ENCODE results near the gene WDFY1.

WDFY1 gene

GRCh38 chr2:223944703-223945531 lies at the start of gene WDFY1:
Gene WDFY1 (minus strand): TSS chr2:223945335. CDS start chr2:223945284, 51 bp downstream.
- H3K4me3 ChIP-seq (ENCODE audit: insufficient read length, low read depth): peak within 1 kb of the TSS; percentile 94
- peak; percentile 79 for DNase-seq (ENCODE audit: low read depth, low spot score)
- no peaks in the 10 kb centered on the region for H3K9me3 ChIP-seq (ENCODE audit: insufficient read depth, low read length)
- TF ChIP-seq YY1 (IDR thresholded peaks at IDR 0.05; ENCODE audit: insufficient read depth, insufficient read length): peak; percentile 63
- no peak for TF ChIP-seq SUZ12 (IDR thresholded peaks at IDR 0.05; ENCODE audit: extremely low read depth, insufficient read depth, insufficient read length)
- TF ChIP-seq ZNF274 (IDR thresholded peaks at IDR 0.05; ENCODE audit: low read depth, low read length): no peak
- no peaks in the 10 kb centered on the region for H3K36me3 ChIP-seq (ENCODE audit: insufficient read depth, insufficient read length, low read length)
- peaks cover 9% of the 10 kb centered on the region for H3K27me3 ChIP-seq (ENCODE audit: insufficient read depth, insufficient read length)
- H3K4me1 ChIP-seq (ENCODE audit: insufficient read depth, insufficient read length): no peaks in the 10 kb centered on the region
- peak within 1 kb of the TSS; percentile 99 for H3K9ac ChIP-seq (ENCODE audit: insufficient read length, low read depth)

GRCh38 chr2:223994562-223995162 lies 49.5 kb upstream of the WDFY1 start:
- Histone ChIP-seq H3K27me3 (ENCODE audit: insufficient read depth, insufficient read length) (no peaks in the 10 kb centered on the region), H3K9ac (ENCODE audit: insufficient read length, low read depth) (no peak overlapping the region), H3K4me3 (ENCODE audit: insufficient read length, low read depth) (no peak overlapping the region), H3K9me3 (ENCODE audit: insufficient read depth, low read length) (no peaks in the 10 kb centered on the region), H3K4me1 (ENCODE audit: insufficient read depth, insufficient read length) (no peaks in the 10 kb centered on the region), H3K36me3 (ENCODE audit: insufficient read depth, insufficient read length, low read length) (peaks cover 71% of the 10 kb centered on the region)
- DNase-seq (ENCODE audit: low read depth, low spot score): no peak
- no peak for TF ChIP-seq ZNF274 (IDR thresholded peaks at IDR 0.05; ENCODE audit: low read depth, low read length)
- TF ChIP-seq YY1 (IDR thresholded peaks at IDR 0.05; ENCODE audit: insufficient read depth, insufficient read length): no peak
- TF ChIP-seq SUZ12 (IDR thresholded peaks at IDR 0.05; ENCODE audit: extremely low read depth, insufficient read depth, insufficient read length): no peak

GRCh38 chr2:223993634-223994232 lies 48.6 kb upstream of the WDFY1 start:
- Histone ChIP-seq H3K4me1 (ENCODE audit: insufficient read depth, insufficient read length) (no peaks in the 10 kb centered on the region), H3K4me3 (ENCODE audit: insufficient read length, low read depth) (no peak overlapping the region), H3K9me3 (ENCODE audit: insufficient read depth, low read length) (no peaks in the 10 kb centered on the region), H3K9ac (ENCODE audit: insufficient read length, low read depth) (no peak overlapping the region), H3K27me3 (ENCODE audit: insufficient read depth, insufficient read length) (no peaks in the 10 kb centered on the region), H3K36me3 (ENCODE audit: insufficient read depth, insufficient read length, low read length) (peaks cover 69% of the 10 kb centered on the region)
- no peak for TF ChIP-seq ZNF274 (IDR thresholded peaks at IDR 0.05; ENCODE audit: low read depth, low read length)
- peak; percentile 83 for DNase-seq (ENCODE audit: low read depth, low spot score)

GRCh38 chr2:223991611-223992010 lies 46.5 kb upstream of the WDFY1 start:
- H3K9ac ChIP-seq (ENCODE audit: insufficient read length, low read depth): no peak overlapping the region
- DNase-seq (ENCODE audit: low read depth, low spot score): no peak
- H3K4me1 ChIP-seq (ENCODE audit: insufficient read depth, insufficient read length): no peaks in the 10 kb centered on the region
- H3K4me3 ChIP-seq (ENCODE audit: insufficient read length, low read depth): no peak overlapping the region
- H3K9me3 ChIP-seq (ENCODE audit: insufficient read depth, low read length): no peaks in the 10 kb centered on the region
- peaks cover 68% of the 10 kb centered on the region for H3K36me3 ChIP-seq (ENCODE audit: insufficient read depth, insufficient read length, low read length)
- TF ChIP-seq YY1 (IDR thresholded peaks at IDR 0.05; ENCODE audit: insufficient read depth, insufficient read length) (no peak), ZNF274 (IDR thresholded peaks at IDR 0.05; ENCODE audit: low read depth, low read length) (no peak), SUZ12 (IDR thresholded peaks at IDR 0.05; ENCODE audit: extremely low read depth, insufficient read depth, insufficient read length) (no peak)
- H3K27me3 ChIP-seq (ENCODE audit: insufficient read depth, insufficient read length): no peaks in the 10 kb centered on the region

- no peaks in the 10 kb centered on the region for H3K9me3 ChIP-seq (ENCODE audit: insufficient read depth, low read length)
- no peak overlapping the region for H3K4me3 ChIP-seq (ENCODE audit: insufficient read length, low read depth)
- no peak overlapping the region for H3K9ac ChIP-seq (ENCODE audit: insufficient read length, low read depth)
- no peak for DNase-seq (ENCODE audit: low read depth, low spot score)
- no peaks in the 10 kb centered on the region for H3K27me3 ChIP-seq (ENCODE audit: insufficient read depth, insufficient read length)
- H3K36me3 ChIP-seq (ENCODE audit: insufficient read depth, insufficient read length, low read length): peaks cover 66% of the 10 kb centered on the region
- TF ChIP-seq YY1 (IDR thresholded peaks at IDR 0.05; ENCODE audit: insufficient read depth, insufficient read length) (no peak), SUZ12 (IDR thresholded peaks at IDR 0.05; ENCODE audit: extremely low read depth, insufficient read depth, insufficient read length) (no peak), ZNF274 (IDR thresholded peaks at IDR 0.05; ENCODE audit: low read depth, low read length) (no peak)
- no peaks in the 10 kb centered on the region for H3K4me1 ChIP-seq (ENCODE audit: insufficient read depth, insufficient read length)
Measured at GRCh38 chr2:223989856-223990232, 44.7 kb upstream of the WDFY1 start.

GRCh38 chr2:223989206-223989855 lies 44.2 kb upstream of the WDFY1 start:
- Histone ChIP-seq H3K9ac (ENCODE audit: insufficient read length, low read depth) (no peak overlapping the region), H3K27me3 (ENCODE audit: insufficient read depth, insufficient read length) (no peaks in the 10 kb centered on the region), H3K36me3 (ENCODE audit: insufficient read depth, insufficient read length, low read length) (peaks cover 69% of the 10 kb centered on the region), H3K9me3 (ENCODE audit: insufficient read depth, low read length) (no peaks in the 10 kb centered on the region), H3K4me3 (ENCODE audit: insufficient read length, low read depth) (no peak overlapping the region), H3K4me1 (ENCODE audit: insufficient read depth, insufficient read length) (no peaks in the 10 kb centered on the region)
- no peak for DNase-seq (ENCODE audit: low read depth, low spot score)
- TF ChIP-seq YY1 (IDR thresholded peaks at IDR 0.05; ENCODE audit: insufficient read depth, insufficient read length): no peak
- no peak for TF ChIP-seq ZNF274 (IDR thresholded peaks at IDR 0.05; ENCODE audit: low read depth, low read length)
- no peak for TF ChIP-seq SUZ12 (IDR thresholded peaks at IDR 0.05; ENCODE audit: extremely low read depth, insufficient read depth, insufficient read length)

GRCh38 chr2:223981241-223981640 lies 36.1 kb upstream of the WDFY1 start:
- H3K36me3 ChIP-seq (ENCODE audit: insufficient read depth, insufficient read length, low read length): peaks cover 82% of the 10 kb centered on the region
- no peak for DNase-seq (ENCODE audit: low read depth, low spot score)
- no peaks in the 10 kb centered on the region for H3K27me3 ChIP-seq (ENCODE audit: insufficient read depth, insufficient read length)
- H3K9me3 ChIP-seq (ENCODE audit: insufficient read depth, low read length): no peaks in the 10 kb centered on the region
- no peaks in the 10 kb centered on the region for H3K4me1 ChIP-seq (ENCODE audit: insufficient read depth, insufficient read length)
- TF ChIP-seq YY1 (IDR thresholded peaks at IDR 0.05; ENCODE audit: insufficient read depth, insufficient read length): no peak
- no peak for TF ChIP-seq SUZ12 (IDR thresholded peaks at IDR 0.05; ENCODE audit: extremely low read depth, insufficient read depth, insufficient read length)
- H3K9ac ChIP-seq (ENCODE audit: insufficient read length, low read depth): no peak overlapping the region
- H3K4me3 ChIP-seq (ENCODE audit: insufficient read length, low read depth): no peak overlapping the region
